HEK293 (cell line): ENCODE results near the gene MYZAP.
A peak's percentile ranks its signal among the peaks of the same experiment; 100 is the strongest.

Source experiments
- CTCF ChIA-PET: fragments of 350-600 bp; formaldehyde crosslinking; extraction: SDS; loops from one replicate; lab custom pipeline; 2021; ENCODE audit warnings: antibody characterized with exemption; lab: Yijun Ruan, JAX
- POLR2A ChIA-PET: fragments of 300-600 bp; formaldehyde crosslinking; extraction: SDS; loops from one replicate; lab custom pipeline; 2020; ENCODE audit warnings: antibody characterized with exemption, inconsistent platforms; lab: Yijun Ruan, JAX
- H3K27ac ChIP-seq: fragments of 200-500 bp; sonication (Bioruptor generic); 2 replicates; pipeline ENCODE4 v1.5.1; 2014; ENCODE audit warnings: low read depth, low read length, control low read depth, inconsistent platforms; ENCODE audit errors: extremely low read depth
- H3K36me3 ChIP-seq, 2 experiments: fragments of 200-500 bp in 1 of 2; sonication (Bioruptor generic) in 1 of 2; 1 replicate in 1 of 2; 2 replicates in 1 of 2; pipeline ENCODE4 v1.5.1; 2014 to 2017; ENCODE audit warnings: inconsistent platforms in 2 of 2, low read length in 2 of 2; ENCODE audit not compliant: control insufficient read depth in 2 of 2, insufficient read depth in 1 of 2
- H3K4me1 ChIP-seq: fragments of 200-500 bp; sonication (Bioruptor generic); 2 replicates; pipeline ENCODE4 v1.5.1; 2014; ENCODE audit warnings: mild to moderate bottlenecking, low read length, inconsistent platforms; ENCODE audit not compliant: control insufficient read depth, insufficient read depth
- H3K4me3 ChIP-seq: 2 replicates; pipeline ENCODE4 v1.5.1; 2011; ENCODE audit warnings: low read depth, mild to moderate bottlenecking, control low read depth, low read length, moderate library complexity
- H3K9me3 ChIP-seq: fragments of 200-500 bp; sonication (Bioruptor generic); 2 replicates; pipeline ENCODE4 v1.5.1; 2014; ENCODE audit warnings: low read depth, low read length, inconsistent platforms; ENCODE audit not compliant: control insufficient read depth, insufficient read depth
- EGR2 ChIP-seq: fragments of 450-650 bp; formaldehyde crosslinking; IDR thresholded peaks from 2 replicates; pipeline ENCODE4 v1.5.1; 2016; ENCODE audit warnings: low read depth, missing biosample characterization, missing genetic modification characterization
- HOXA7 ChIP-seq: sonication (generic); formaldehyde crosslinking; IDR thresholded peaks from 2 replicates; pipeline ENCODE4 v1.8.1; 2022; ENCODE audit warnings: missing genetic modification reagents, borderline replicate concordance
- ZBTB8A ChIP-seq: fragments of 450-650 bp; formaldehyde crosslinking; IDR thresholded peaks from 2 replicates; pipeline ENCODE4 v1.5.1; 2016; ENCODE audit warnings: missing biosample characterization, missing genetic modification characterization
- ZNF146 ChIP-seq: fragments of 450-650 bp; formaldehyde crosslinking; IDR thresholded peaks from 2 replicates; pipeline ENCODE4 v1.5.1; 2016; ENCODE audit warnings: missing biosample characterization, missing genetic modification characterization
- ZNF391 ChIP-seq: fragments of 450-650 bp; formaldehyde crosslinking; IDR thresholded peaks from 2 replicates; pipeline ENCODE4 v1.5.1; 2016; ENCODE audit warnings: low read depth, missing biosample characterization, missing genetic modification characterization, borderline replicate concordance
- ZNF510 ChIP-seq: fragments of 450-650 bp; formaldehyde crosslinking; IDR thresholded peaks from 2 replicates; pipeline ENCODE4 v1.5.1; 2018; ENCODE audit warnings: mild to moderate bottlenecking, missing genetic modification characterization, missing biosample characterization; ENCODE audit not compliant: insufficient replicate concordance
- TF ChIP-seq, protein P1 (sequence below): fragments of 450-650 bp; formaldehyde crosslinking; optimal IDR thresholded peaks from 2 replicates; pipeline ENCODE3; 2016; ENCODE audit warnings: missing biosample characterization, mild to moderate bottlenecking, missing genetic modification characterization
- TF ChIP-seq, protein P2 (sequence below): fragments of 450-650 bp; formaldehyde crosslinking; IDR thresholded peaks from 2 replicates; pipeline ENCODE4 v1.5.1; 2016; ENCODE audit warnings: missing biosample characterization, missing genetic modification characterization
- TF ChIP-seq, protein P3 (sequence below): fragments of 450-650 bp; formaldehyde crosslinking; IDR thresholded peaks from 2 replicates; pipeline ENCODE4 v1.5.1; 2016; ENCODE audit warnings: missing biosample characterization, missing genetic modification characterization
- TF ChIP-seq, protein P4 (sequence below): fragments of 450-650 bp; formaldehyde crosslinking; conservative IDR thresholded peaks from 2 replicates; pipeline ENCODE4 v1.5.1; 2016; ENCODE audit warnings: low read depth, missing biosample characterization, missing genetic modification characterization
- TF ChIP-seq, protein P5 (sequence below): fragments of 450-650 bp; formaldehyde crosslinking; IDR thresholded peaks from 2 replicates; pipeline ENCODE4 v1.5.1; 2016; ENCODE audit warnings: missing biosample characterization, missing genetic modification characterization
- TF ChIP-seq, protein P6 (sequence below): fragments of 450-650 bp; IDR thresholded peaks from 2 replicates; pipeline ENCODE4 v1.5.1; 2018; ENCODE audit warnings: missing biosample characterization, missing genetic modification characterization
- TF ChIP-seq, protein P7 (sequence below): fragments of 450-650 bp; formaldehyde crosslinking; IDR thresholded peaks from 2 replicates; pipeline ENCODE4 v1.5.1; 2016; ENCODE audit warnings: missing biosample characterization, missing genetic modification characterization

Gene MYZAP

DNA sequence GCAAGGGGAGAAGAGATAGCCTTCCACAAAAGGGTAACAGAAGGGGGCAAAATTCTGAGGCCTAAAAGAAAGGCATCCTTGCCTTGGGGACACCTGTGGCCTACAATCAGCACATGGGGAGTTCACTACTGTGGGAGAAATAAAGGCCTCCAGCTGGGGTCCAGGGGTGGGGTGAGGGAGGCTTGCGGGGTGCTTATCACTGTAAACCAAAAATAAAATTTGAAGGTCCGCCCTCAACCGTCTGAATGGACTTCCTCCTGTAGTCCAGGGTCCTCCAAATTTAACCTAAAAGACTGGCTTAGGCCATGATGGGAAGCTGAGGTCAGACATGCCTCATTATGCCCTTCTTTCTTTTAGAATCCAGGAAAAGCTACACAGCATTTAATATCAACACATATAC is 112.7 kb downstream of the MYZAP start (continued):
- TF ChIP-seq, protein P1, sequence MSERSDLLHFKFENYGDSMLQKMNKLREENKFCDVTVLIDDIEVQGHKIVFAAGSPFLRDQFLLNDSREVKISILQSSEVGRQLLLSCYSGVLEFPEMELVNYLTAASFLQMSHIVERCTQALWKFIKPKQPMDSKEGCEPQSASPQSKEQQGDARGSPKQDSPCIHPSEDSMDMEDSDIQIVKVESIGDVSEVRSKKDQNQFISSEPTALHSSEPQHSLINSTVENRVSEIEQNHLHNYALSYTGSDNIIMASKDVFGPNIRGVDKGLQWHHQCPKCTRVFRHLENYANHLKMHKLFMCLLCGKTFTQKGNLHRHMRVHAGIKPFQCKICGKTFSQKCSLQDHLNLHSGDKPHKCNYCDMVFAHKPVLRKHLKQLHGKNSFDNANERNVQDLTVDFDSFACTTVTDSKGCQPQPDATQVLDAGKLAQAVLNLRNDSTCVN = no peak

DNA sequence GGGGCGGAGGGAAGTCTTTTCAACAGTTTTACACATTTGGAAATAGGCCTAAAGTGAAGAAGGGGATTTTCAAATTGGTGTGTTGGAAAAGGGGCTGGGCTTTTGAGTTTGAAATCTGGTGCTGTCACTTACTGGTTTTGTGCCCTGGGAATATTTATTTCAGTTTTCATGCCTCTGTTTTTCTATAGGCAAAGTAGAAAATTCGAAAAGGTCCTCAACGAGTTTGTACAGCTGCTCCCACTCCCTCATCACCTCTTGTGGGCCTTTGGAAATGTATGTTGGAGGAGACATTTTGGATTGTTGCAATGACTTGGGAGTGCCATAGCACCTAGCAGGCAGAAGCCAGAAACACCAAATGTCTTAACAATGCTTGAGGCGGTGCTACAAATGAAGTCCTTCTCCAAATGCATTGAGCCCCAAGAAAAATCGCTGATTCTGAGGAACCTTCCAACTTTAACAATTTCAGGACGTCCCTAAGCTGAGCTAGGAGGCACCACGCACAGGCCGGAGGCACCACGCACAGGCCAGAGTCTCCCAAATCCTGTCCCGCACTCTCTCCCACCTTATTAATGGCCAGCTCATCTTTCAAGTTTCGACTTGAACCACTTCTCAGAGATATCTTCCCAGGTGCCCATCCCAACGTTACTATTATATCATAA is 114.2 kb downstream of the MYZAP start:
- H3K4me3 ChIP-seq = peak overlapping the region; percentile 21
- CTCF ChIA-PET = interaction anchor here (0.8 to 1.5 kb wide), 7 partner anchors 27 to 476 kb away, joined by 3 to 5 read pairs (median 3); no protein-coding TSS in a partner anchor
- TF ChIP-seq ZNF510 (tag by site-specific recombination) = no peak
- TF ChIP-seq, all 188 proteins: peak for 0
- Histone ChIP-seq H3K36me3 (peaks cover 6 to 23% of the 10 kb centered on the region in 2 experiments; a peak in 2 of 3 replicates), H3K4me1 (peaks cover 8% of the 10 kb centered on the region; the same call in 1 of the 2 replicates), H3K9me3 (no peaks in the 10 kb centered on the region), H3K27ac (peak overlapping the region; percentile 20; the same call in 1 of the 2 replicates)
- POLR2A ChIA-PET = interaction anchor here (0.6 to 1.8 kb wide), 7 partner anchors 9 to 1061 kb away, joined by 3 to 6 read pairs (median 3); no protein-coding TSS in a partner anchor

DNA sequence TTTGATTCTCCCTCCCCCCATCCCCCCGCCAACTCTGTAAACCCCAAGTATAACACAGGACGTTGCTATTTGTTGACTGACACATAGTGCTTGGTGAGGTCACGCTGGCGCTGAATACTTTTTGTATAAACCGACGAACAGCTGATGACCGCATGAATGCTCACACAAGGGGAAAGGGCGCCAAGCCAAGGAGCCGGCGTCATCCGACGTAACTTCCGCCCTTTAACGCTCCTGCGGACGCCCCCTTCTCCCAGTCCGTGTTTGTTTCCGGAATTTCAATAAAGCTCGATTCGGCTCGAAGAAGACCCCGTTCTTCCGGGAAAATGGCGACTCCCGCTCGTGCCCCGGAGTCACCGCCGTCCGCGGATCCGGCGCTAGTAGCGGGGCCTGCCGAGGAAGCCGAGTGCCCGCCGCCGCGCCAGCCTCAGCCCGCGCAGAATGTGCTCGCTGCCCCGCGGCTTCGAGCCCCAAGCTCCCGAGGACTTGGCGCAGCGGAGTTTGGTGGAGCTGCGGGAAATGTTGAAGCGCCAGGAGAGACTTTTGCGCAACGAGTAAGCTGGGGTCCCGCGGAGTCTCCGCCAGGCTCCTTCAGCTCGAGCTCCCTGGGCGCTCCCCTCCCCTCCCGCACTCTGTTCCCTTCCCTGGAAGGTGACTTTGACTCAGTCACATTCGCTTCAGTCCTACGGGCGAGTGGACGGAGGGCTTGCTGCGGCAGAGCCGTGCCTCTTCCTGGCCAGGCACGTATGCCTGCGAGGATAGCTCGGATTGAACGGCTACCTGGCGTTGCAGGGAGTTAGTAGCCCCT is 114.9 kb downstream of the MYZAP start, which contains the start of gene POLR2M:
Gene POLR2M, plus strand, starts transcription at position 310 of the 805 bp plus-strand sequence. Its CDS starts 129 bp downstream, at position 439.
- ChIA-PET POLR2A (interaction anchor here (0.6 to 1.8 kb wide), 7 partner anchors 10 to 363 kb away, joined by 3 to 6 read pairs (median 3); no protein-coding TSS in a partner anchor), CTCF (interaction anchor here (0.6 to 1.5 kb wide), 12 partner anchors 26 to 1210 kb away, joined by 3 to 5 read pairs (median 4); no protein-coding TSS in a partner anchor)
- Histone ChIP-seq H3K27ac (peak within 1 kb of the TSS; percentile 63), H3K4me3 (peak within 1 kb of the TSS; percentile 95), H3K9me3 (no peaks in the 10 kb centered on the region), H3K36me3 (peaks cover 6 to 30% of the 10 kb centered on the region in 2 experiments; a peak in 2 of 3 replicates), H3K4me1 (peaks cover 8% of the 10 kb centered on the region; the same call in 1 of the 2 replicates)
- TF ChIP-seq ZNF391 (tag by site-specific recombination) (0 out of 2 replicates have a peak, but pooled peaks have one; percentile 14), HOXA7 (CRISPR knock-in tag) (no peak), ZBTB8A (peak; percentile 47), ZNF146 (tag by site-specific recombination) (no peak), EGR2 (tag by site-specific recombination) (0 out of 2 replicates have a peak, but pooled peaks have one; percentile 6)
- TF ChIP-seq, protein P2, sequence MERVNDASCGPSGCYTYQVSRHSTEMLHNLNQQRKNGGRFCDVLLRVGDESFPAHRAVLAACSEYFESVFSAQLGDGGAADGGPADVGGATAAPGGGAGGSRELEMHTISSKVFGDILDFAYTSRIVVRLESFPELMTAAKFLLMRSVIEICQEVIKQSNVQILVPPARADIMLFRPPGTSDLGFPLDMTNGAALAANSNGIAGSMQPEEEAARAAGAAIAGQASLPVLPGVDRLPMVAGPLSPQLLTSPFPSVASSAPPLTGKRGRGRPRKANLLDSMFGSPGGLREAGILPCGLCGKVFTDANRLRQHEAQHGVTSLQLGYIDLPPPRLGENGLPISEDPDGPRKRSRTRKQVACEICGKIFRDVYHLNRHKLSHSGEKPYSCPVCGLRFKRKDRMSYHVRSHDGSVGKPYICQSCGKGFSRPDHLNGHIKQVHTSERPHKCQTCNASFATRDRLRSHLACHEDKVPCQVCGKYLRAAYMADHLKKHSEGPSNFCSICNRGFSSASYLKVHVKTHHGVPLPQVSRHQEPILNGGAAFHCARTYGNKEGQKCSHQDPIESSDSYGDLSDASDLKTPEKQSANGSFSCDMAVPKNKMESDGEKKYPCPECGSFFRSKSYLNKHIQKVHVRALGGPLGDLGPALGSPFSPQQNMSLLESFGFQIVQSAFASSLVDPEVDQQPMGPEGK (tag by site-specific recombination) = 0 out of 2 replicates have a peak, but pooled peaks have one; percentile 31
- TF ChIP-seq, protein P3, sequence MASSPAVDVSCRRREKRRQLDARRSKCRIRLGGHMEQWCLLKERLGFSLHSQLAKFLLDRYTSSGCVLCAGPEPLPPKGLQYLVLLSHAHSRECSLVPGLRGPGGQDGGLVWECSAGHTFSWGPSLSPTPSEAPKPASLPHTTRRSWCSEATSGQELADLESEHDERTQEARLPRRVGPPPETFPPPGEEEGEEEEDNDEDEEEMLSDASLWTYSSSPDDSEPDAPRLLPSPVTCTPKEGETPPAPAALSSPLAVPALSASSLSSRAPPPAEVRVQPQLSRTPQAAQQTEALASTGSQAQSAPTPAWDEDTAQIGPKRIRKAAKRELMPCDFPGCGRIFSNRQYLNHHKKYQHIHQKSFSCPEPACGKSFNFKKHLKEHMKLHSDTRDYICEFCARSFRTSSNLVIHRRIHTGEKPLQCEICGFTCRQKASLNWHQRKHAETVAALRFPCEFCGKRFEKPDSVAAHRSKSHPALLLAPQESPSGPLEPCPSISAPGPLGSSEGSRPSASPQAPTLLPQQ (tag by site-specific recombination) = peak; percentile 58; the same call in 1 of the 2 replicates
- TF ChIP-seq, protein P4, sequence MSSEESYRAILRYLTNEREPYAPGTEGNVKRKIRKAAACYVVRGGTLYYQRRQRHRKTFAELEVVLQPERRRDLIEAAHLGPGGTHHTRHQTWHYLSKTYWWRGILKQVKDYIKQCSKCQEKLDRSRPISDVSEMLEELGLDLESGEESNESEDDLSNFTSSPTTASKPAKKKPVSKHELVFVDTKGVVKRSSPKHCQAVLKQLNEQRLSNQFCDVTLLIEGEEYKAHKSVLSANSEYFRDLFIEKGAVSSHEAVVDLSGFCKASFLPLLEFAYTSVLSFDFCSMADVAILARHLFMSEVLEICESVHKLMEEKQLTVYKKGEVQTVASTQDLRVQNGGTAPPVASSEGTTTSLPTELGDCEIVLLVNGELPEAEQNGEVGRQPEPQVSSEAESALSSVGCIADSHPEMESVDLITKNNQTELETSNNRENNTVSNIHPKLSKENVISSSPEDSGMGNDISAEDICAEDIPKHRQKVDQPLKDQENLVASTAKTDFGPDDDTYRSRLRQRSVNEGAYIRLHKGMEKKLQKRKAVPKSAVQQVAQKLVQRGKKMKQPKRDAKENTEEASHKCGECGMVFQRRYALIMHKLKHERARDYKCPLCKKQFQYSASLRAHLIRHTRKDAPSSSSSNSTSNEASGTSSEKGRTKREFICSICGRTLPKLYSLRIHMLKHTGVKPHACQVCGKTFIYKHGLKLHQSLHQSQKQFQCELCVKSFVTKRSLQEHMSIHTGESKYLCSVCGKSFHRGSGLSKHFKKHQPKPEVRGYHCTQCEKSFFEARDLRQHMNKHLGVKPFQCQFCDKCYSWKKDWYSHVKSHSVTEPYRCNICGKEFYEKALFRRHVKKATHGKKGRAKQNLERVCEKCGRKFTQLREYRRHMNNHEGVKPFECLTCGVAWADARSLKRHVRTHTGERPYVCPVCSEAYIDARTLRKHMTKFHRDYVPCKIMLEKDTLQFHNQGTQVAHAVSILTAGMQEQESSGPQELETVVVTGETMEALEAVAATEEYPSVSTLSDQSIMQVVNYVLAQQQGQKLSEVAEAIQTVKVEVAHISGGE (tag by site-specific recombination) = peak; percentile 93
- TF ChIP-seq, protein P5, sequence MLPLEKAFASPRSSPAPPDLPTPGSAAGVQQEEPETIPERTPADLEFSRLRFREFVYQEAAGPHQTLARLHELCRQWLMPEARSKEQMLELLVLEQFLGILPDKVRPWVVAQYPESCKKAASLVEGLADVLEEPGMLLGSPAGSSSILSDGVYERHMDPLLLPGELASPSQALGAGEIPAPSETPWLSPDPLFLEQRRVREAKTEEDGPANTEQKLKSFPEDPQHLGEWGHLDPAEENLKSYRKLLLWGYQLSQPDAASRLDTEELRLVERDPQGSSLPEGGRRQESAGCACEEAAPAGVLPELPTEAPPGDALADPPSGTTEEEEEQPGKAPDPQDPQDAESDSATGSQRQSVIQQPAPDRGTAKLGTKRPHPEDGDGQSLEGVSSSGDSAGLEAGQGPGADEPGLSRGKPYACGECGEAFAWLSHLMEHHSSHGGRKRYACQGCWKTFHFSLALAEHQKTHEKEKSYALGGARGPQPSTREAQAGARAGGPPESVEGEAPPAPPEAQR (tag by site-specific recombination) = no peak
- TF ChIP-seq, protein P6, sequence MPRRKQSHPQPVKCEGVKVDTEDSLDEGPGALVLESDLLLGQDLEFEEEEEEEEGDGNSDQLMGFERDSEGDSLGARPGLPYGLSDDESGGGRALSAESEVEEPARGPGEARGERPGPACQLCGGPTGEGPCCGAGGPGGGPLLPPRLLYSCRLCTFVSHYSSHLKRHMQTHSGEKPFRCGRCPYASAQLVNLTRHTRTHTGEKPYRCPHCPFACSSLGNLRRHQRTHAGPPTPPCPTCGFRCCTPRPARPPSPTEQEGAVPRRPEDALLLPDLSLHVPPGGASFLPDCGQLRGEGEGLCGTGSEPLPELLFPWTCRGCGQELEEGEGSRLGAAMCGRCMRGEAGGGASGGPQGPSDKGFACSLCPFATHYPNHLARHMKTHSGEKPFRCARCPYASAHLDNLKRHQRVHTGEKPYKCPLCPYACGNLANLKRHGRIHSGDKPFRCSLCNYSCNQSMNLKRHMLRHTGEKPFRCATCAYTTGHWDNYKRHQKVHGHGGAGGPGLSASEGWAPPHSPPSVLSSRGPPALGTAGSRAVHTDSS (tag by site-specific recombination) = 0 out of 2 replicates have a peak, but pooled peaks have one; percentile 27
- TF ChIP-seq, protein P7, sequence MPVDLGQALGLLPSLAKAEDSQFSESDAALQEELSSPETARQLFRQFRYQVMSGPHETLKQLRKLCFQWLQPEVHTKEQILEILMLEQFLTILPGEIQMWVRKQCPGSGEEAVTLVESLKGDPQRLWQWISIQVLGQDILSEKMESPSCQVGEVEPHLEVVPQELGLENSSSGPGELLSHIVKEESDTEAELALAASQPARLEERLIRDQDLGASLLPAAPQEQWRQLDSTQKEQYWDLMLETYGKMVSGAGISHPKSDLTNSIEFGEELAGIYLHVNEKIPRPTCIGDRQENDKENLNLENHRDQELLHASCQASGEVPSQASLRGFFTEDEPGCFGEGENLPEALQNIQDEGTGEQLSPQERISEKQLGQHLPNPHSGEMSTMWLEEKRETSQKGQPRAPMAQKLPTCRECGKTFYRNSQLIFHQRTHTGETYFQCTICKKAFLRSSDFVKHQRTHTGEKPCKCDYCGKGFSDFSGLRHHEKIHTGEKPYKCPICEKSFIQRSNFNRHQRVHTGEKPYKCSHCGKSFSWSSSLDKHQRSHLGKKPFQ (tag by site-specific recombination) = no peak
